Measurements from ENCODE around the gene STK24.

STK24 gene

GRCh38 chr13:98504029-98504351 lies 72.9 kb downstream of the STK24 start:
- no CpG with 5 or more reads among the region's 1 CpG for WGBS (ENCODE audit: extremely low coverage, insufficient coverage, insufficient read length)

GRCh38 chr13:98503175-98504028 lies 73.5 kb downstream of the STK24 start:
- no peaks in the 10 kb centered on the region for H3K27me3 ChIP-seq (ENCODE audit: insufficient read depth, low read length)
- H2AK5ac ChIP-seq (ENCODE audit: low read length): no peak overlapping the region
- no CpG with 5 or more reads among the region's 10 CpGs for WGBS (ENCODE audit: extremely low coverage, insufficient coverage, insufficient read length)
- H3K9ac ChIP-seq (ENCODE audit: low read length): no peak overlapping the region
- no peak overlapping the region for H3K27ac ChIP-seq (ENCODE audit: low read depth, low read length)
- no peak overlapping the region for H2AFZ ChIP-seq (ENCODE audit: insufficient read depth, low read length, poor library complexity)
- no peak overlapping the region for H3K4me3 ChIP-seq (ENCODE audit: low read depth, low read length)
- H2BK120ac ChIP-seq (ENCODE audit: insufficient read depth, low read length, poor library complexity): no peak overlapping the region
- H3K36me3 ChIP-seq (ENCODE audit: control insufficient read depth in 1 of 2, insufficient read depth in 2 of 2, low read length in 2 of 2): peaks cover 2 to 7% of the 10 kb centered on the region in 2 experiments
- H3K4me2 ChIP-seq (ENCODE audit: low read length): no peak overlapping the region
- no peak overlapping the region for H2BK12ac ChIP-seq (ENCODE audit: low read length)
- DNase-seq: peak in 1 of 2 donors; percentile 63
- H3K23ac ChIP-seq (ENCODE audit: low read length): no peak overlapping the region
- no peaks in the 10 kb centered on the region for H3K79me1 ChIP-seq (ENCODE audit: low read length)
- H3K4me1 ChIP-seq (ENCODE audit: control insufficient read depth in 1 of 2, insufficient read depth in 2 of 2, low read length in 2 of 2): peaks cover under 1 to 11% of the 10 kb centered on the region in 2 experiments
- no peak overlapping the region for H4K12ac ChIP-seq (ENCODE audit: low read depth, low read length)
- H3K14ac ChIP-seq (ENCODE audit: low read length): no peak overlapping the region
- peaks cover 1% of the 10 kb centered on the region for H3K79me2 ChIP-seq (ENCODE audit: control insufficient read depth, insufficient read depth, low read length, poor library complexity)
- H3K9me3 ChIP-seq (ENCODE audit: insufficient read depth, low read depth, low read length): no peaks in the 10 kb centered on the region
- no peak overlapping the region for H3K4ac ChIP-seq (ENCODE audit: low read depth, low read length)
- H3K18ac ChIP-seq (ENCODE audit: low read length): no peak overlapping the region
- H4K8ac ChIP-seq (ENCODE audit: low read depth, low read length): no peak overlapping the region
- H2BK5ac ChIP-seq (ENCODE audit: low read depth, low read length, poor library complexity): no peak overlapping the region
- no peak overlapping the region for H4K91ac ChIP-seq (ENCODE audit: low read depth, low read length)

More at GRCh38 chr13:98504029-98504351, 72.9 kb downstream of the STK24 start:
- Histone ChIP-seq H2BK120ac (ENCODE audit: insufficient read depth, low read length, poor library complexity) (no peak overlapping the region), H3K27me3 (ENCODE audit: insufficient read depth, low read length) (no peaks in the 10 kb centered on the region), H3K18ac (ENCODE audit: low read length) (no peak overlapping the region), H4K91ac (ENCODE audit: low read depth, low read length) (no peak overlapping the region), H3K4me1 (ENCODE audit: control insufficient read depth in 1 of 2, insufficient read depth in 2 of 2, low read length in 2 of 2) (peaks cover 2 to 12% of the 10 kb centered on the region in 2 experiments), H2BK12ac (ENCODE audit: low read length) (no peak overlapping the region), H3K4ac (ENCODE audit: low read depth, low read length) (no peak overlapping the region), H3K9ac (ENCODE audit: low read length) (no peak overlapping the region), H4K8ac (ENCODE audit: low read depth, low read length) (no peak overlapping the region), H3K14ac (ENCODE audit: low read length) (no peak overlapping the region), H3K9me3 (ENCODE audit: insufficient read depth, low read depth, low read length) (no peaks in the 10 kb centered on the region), H3K79me2 (ENCODE audit: control insufficient read depth, insufficient read depth, low read length, poor library complexity) (peaks cover 1% of the 10 kb centered on the region), H3K4me2 (ENCODE audit: low read length) (no peak overlapping the region), H2AK5ac (ENCODE audit: low read length) (no peak overlapping the region), H3K23ac (ENCODE audit: low read length) (no peak overlapping the region), H3K4me3 (ENCODE audit: low read depth, low read length) (no peak overlapping the region), H2AFZ (ENCODE audit: insufficient read depth, low read length, poor library complexity) (no peak overlapping the region), H3K79me1 (ENCODE audit: low read length) (no peaks in the 10 kb centered on the region), H2BK5ac (ENCODE audit: low read depth, low read length, poor library complexity) (no peak overlapping the region), H4K12ac (ENCODE audit: low read depth, low read length) (no peak overlapping the region), H3K36me3 (ENCODE audit: control insufficient read depth in 1 of 2, insufficient read depth in 2 of 2, low read length in 2 of 2) (peaks cover 2 to 5% of the 10 kb centered on the region in 2 experiments), H3K27ac (ENCODE audit: low read depth, low read length) (no peak overlapping the region)
- DNase-seq: no peak

- no peak overlapping the region for H3K27ac ChIP-seq (ENCODE audit: low read depth, low read length)
- no peak overlapping the region for H3K14ac ChIP-seq (ENCODE audit: low read length)
- no peak overlapping the region for H2BK12ac ChIP-seq (ENCODE audit: low read length)
- H3K27me3 ChIP-seq (ENCODE audit: insufficient read depth, low read length): no peaks in the 10 kb centered on the region
- H3K36me3 ChIP-seq (ENCODE audit: control insufficient read depth in 1 of 2, insufficient read depth in 2 of 2, low read length in 2 of 2): peaks cover 2 to 9% of the 10 kb centered on the region in 2 experiments
- no peak overlapping the region for H2BK5ac ChIP-seq (ENCODE audit: low read depth, low read length, poor library complexity)
- H3K9me3 ChIP-seq (ENCODE audit: insufficient read depth, low read depth, low read length): no peaks in the 10 kb centered on the region
- H3K79me2 ChIP-seq (ENCODE audit: control insufficient read depth, insufficient read depth, low read length, poor library complexity): peaks cover 1% of the 10 kb centered on the region
- H3K4me3 ChIP-seq (ENCODE audit: low read depth, low read length): no peak overlapping the region
- H3K23ac ChIP-seq (ENCODE audit: low read length): no peak overlapping the region
- H3K4ac ChIP-seq (ENCODE audit: low read depth, low read length): no peak overlapping the region
- no peak overlapping the region for H4K12ac ChIP-seq (ENCODE audit: low read depth, low read length)
- H3K4me2 ChIP-seq (ENCODE audit: low read length): no peak overlapping the region
- H3K4me1 ChIP-seq (ENCODE audit: control insufficient read depth in 1 of 2, insufficient read depth in 2 of 2, low read length in 2 of 2): peaks cover 0 to 6% of the 10 kb centered on the region in 2 experiments
- no peak for DNase-seq
- no peak overlapping the region for H4K8ac ChIP-seq (ENCODE audit: low read depth, low read length)
- H3K18ac ChIP-seq (ENCODE audit: low read length): no peak overlapping the region
- H2BK120ac ChIP-seq (ENCODE audit: insufficient read depth, low read length, poor library complexity): no peak overlapping the region
- H3K9ac ChIP-seq (ENCODE audit: low read length): no peak overlapping the region
- H2AFZ ChIP-seq (ENCODE audit: insufficient read depth, low read length, poor library complexity): no peak overlapping the region
- H3K79me1 ChIP-seq (ENCODE audit: low read length): no peaks in the 10 kb centered on the region
- H4K91ac ChIP-seq (ENCODE audit: low read depth, low read length): no peak overlapping the region
- no peak overlapping the region for H2AK5ac ChIP-seq (ENCODE audit: low read length)
- WGBS (ENCODE audit: extremely low coverage, insufficient coverage, insufficient read length): no CpG with 5 or more reads among the region's 10 CpGs
These were observed 75.9 kb downstream of the STK24 start for GRCh38 chr13:98500963-98501421.

- Histone ChIP-seq H4K12ac (ENCODE audit: low read depth, low read length) (no peak overlapping the region), H3K4me2 (ENCODE audit: low read length) (no peak overlapping the region), H3K79me1 (ENCODE audit: low read length) (no peaks in the 10 kb centered on the region), H3K4me3 (ENCODE audit: low read depth, low read length) (no peak overlapping the region), H3K18ac (ENCODE audit: low read length) (no peak overlapping the region), H3K36me3 (ENCODE audit: control insufficient read depth in 1 of 2, insufficient read depth in 2 of 2, low read length in 2 of 2) (peaks cover 0 to 7% of the 10 kb centered on the region in 2 experiments), H3K9me3 (ENCODE audit: insufficient read depth, low read depth, low read length) (no peaks in the 10 kb centered on the region), H2AK5ac (ENCODE audit: low read length) (no peak overlapping the region), H2BK5ac (ENCODE audit: low read depth, low read length, poor library complexity) (no peak overlapping the region), H2BK120ac (ENCODE audit: insufficient read depth, low read length, poor library complexity) (no peak overlapping the region), H3K79me2 (ENCODE audit: control insufficient read depth, insufficient read depth, low read length, poor library complexity) (no peaks in the 10 kb centered on the region), H4K8ac (ENCODE audit: low read depth, low read length) (no peak overlapping the region), H3K4me1 (ENCODE audit: control insufficient read depth in 1 of 2, insufficient read depth in 2 of 2, low read length in 2 of 2) (peaks cover 0 to 6% of the 10 kb centered on the region in 2 experiments), H3K27me3 (ENCODE audit: insufficient read depth, low read length) (no peaks in the 10 kb centered on the region), H3K27ac (ENCODE audit: low read depth, low read length) (no peak overlapping the region), H2BK12ac (ENCODE audit: low read length) (no peak overlapping the region), H4K91ac (ENCODE audit: low read depth, low read length) (no peak overlapping the region), H3K23ac (ENCODE audit: low read length) (no peak overlapping the region), H2AFZ (ENCODE audit: insufficient read depth, low read length, poor library complexity) (no peak overlapping the region), H3K4ac (ENCODE audit: low read depth, low read length) (no peak overlapping the region), H3K14ac (ENCODE audit: low read length) (no peak overlapping the region), H3K9ac (ENCODE audit: low read length) (no peak overlapping the region)
- no peak for DNase-seq
- no CpG with 5 or more reads among the region's 8 CpGs for WGBS (ENCODE audit: extremely low coverage, insufficient coverage, insufficient read length)
These were observed 79.9 kb downstream of the STK24 start for GRCh38 chr13:98496966-98497365.
